PC-3 (cell line): ENCODE results near the gene CAPN13.

Experiments
- CTCF ChIP-seq: fragments of 300-600 bp; sonication (generic); conservative IDR thresholded peaks from 2 replicates; pipeline ENCODE4 v1.5.1; 2017; ENCODE audit warnings: antibody characterized with exemption, low read depth, mild to moderate bottlenecking, low read length
- EZH2 ChIP-seq: fragments of 300-600 bp; sonication (generic); IDR thresholded peaks from one replicate; pipeline ENCODE4 v1.6.1; 2017; ENCODE audit warnings: antibody characterized with exemption, mild to moderate bottlenecking, low read length; ENCODE audit not compliant: unreplicated experiment
- EZH2phosphoT487 ChIP-seq: fragments of 300-600 bp; sonication (generic); IDR thresholded peaks from 2 replicates; pipeline ENCODE4 v1.6.1; 2018; ENCODE audit warnings: mild to moderate bottlenecking, antibody characterized with exemption, low read length, borderline replicate concordance

DNA sequence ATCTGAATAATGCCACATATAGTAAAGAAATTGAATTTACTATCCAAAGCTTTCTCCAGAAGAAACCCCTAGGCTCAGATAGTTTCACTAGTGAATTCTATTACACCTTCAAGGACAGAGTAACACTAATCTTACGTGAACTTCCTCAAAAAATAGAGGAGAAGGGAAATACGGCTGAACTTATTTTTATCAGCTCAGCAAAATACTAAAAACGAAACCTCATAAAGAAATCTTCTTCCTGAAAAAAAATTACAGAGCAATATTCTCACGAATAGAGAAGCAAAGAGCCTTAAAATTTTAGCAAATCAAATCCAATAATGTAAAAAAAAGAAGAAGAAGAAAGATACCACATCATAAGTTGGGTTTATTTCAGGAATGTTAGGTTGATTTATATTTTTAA, 14.7 kb downstream of the CAPN13 start:
- TF ChIP-seq CTCF (no peak), EZH2phosphoT487 (no peak), EZH2 (no peak)
